Nucleus accumbens (tissue), 56 donors: Measurements from ENCODE around the gene FNDC3B.

ENCODE experiments used
- DNase-seq, 56 donors: peaks; one replicate each; lab custom pipeline; 2025; lab: John Stamatoyannopoulos, UW

The FNDC3B gene

DNA sequence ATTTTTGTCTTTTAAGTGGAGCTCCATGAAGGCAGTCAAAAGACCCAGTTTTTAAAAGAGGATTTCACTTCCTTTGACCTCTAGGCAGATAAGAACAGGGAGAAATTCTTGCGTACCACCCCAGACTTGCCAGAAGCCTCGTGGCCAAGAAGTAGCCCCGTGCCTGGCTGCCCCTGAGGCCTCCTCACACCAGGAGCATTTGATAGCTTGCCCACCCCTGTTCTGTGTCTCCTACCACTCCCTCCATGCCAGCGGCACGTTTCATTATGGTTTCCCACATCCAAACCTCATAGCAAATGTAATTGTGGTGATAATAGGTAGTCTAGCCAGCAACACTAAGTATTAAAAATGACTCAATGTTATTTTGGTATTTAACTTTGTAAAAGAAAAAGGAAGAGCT, 301.2 kb downstream of the FNDC3B start:
- DNase-seq, result no peak

DNA sequence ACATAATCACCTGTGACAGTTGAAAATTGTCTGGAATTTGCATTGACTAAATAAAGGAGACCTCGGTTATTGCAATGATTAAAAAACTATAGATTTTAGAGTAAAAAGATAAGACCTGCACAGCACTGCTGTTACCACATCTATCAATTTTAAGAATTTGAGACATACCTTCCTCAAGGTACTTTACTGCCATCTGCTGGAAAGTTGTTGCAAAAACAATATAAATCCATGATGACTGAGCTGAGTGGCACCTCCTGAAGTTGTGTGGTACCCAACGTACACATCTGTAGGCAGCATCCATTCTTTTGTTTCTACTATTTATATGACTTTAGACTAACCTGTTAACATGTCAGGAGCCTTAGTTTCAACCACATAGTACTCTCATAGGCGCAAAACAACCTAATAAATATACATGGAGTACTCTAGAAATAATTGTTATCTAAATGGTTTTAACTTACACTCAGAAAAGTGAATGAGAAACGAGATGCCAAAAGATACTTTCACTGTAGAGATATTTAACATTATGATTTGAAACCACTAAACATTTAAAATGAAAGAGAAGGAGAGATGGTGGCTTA, 302.2 kb downstream of the FNDC3B start:
- DNase-seq, result peak in 1 of 56 donors; percentile 7

DNA sequence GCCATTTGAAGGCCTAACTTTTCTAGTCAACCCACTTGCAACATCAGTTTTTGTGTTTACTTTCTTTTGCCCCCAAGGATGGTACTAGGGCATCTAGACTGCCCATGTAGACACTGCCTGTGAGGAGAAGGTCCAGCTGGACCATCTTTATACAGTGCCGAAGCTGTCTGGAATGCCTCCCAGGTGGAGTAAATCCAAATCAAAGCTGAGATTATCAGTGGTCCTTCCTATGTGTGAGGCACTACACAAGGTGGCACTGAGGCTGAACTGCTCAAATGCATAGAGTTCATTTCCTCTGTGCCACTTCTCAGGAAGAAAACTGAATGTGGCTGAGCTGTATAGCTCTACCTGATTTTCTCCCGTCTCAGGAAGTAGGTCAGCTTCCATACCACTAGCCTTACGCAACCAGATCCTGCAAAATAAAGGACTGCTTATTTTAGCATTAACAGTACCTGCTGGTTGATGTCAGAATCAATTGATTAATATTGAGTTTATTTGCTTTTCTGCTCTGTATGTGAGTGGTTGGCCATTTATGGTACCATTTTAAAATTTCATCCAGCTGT, 302.8 kb downstream of the FNDC3B start:
- no peak for DNase-seq

DNA sequence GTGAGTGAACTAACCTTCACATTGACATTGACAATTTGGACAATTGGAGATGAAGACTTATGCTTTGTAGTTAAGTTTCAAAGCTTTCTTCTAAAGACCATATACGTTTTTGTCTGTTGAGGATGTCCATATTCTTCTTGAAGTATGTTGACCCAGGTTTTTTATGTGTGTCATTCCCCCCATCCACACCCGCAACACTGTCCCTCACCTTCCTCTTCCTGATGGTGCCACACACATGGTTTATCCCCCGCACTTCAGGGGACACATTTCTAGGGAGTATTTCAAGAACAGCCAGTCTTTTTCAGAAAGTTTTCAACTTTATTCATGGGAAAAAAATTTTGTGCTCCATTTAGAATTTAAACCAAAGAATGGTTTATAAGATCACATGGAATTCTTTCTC, 303.7 kb downstream of the FNDC3B start:
- DNase-seq, result no peak

DNA sequence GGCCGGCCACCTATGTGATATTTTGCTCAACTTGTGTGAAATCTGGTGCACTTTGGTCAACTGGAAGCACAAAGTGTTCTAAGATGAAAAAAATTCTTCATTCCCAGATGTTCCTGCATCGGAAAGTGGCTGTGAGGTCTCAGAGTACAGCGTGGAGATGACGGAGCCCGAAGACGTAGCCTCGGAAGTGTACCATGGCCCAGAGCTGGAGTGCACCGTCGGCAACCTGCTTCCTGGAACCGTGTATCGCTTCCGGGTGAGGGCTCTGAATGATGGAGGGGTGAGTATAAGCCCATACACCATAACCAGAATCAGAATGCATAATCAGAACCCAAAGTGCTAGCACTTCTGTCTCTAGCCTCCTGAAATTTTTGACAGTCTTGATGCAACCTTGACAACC, 304.6 kb downstream of the FNDC3B start:
- no peak for DNase-seq

DNA sequence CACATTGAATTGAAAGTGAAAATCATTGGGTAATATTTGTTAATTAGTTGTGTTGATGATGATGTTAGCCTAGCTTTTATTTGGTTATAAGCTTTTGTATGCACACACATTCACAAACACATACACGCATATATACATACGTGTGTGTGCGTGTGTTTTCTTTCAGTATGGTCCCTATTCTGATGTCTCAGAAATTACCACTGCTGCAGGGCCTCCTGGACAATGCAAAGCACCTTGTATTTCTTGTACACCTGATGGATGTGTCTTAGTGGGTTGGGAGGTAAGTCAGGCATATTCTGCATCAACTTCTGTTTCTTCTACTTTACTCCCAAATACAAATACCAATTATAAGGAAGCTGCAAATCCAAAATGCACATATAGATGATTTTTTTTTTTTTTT, 306.8 kb downstream of the FNDC3B start:
- DNase-seq, result no peak

DNA sequence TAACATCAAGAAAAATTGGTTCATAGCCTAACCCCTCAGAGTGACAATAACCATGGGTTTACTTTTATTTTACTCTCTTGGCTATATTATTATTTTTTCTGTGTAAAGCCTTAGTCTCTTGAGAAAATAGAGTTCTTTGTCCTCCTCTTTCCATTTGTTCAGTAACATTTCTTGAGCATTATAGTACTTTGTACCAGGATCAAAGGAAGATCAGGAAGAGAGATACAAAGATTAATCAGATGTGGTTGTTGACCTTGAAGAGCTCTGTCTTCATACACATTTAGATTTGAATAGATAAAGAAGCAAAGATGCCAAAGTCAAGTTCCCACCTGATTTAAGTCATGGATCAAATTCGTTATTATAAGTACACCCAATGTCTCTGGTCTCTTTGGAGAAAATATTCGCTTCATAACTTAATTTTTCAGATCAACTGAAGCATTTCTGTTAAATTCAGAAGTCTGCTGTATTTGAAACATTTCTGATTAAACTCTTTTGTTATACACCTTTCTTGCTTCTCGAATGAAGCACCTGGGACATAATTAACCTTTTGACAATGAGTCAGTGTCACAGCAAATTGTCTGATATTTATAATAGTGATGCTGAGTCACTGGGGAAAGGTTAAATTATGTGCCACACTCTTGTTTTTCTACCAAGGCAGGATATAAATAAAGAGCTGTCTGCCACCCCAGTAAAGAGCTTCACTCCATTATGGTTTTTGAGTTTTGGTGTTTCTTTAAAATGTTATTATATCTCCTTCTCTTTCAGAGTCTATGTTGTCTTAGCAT, 308.7 kb downstream of the FNDC3B start:
- no peak for DNase-seq

DNA sequence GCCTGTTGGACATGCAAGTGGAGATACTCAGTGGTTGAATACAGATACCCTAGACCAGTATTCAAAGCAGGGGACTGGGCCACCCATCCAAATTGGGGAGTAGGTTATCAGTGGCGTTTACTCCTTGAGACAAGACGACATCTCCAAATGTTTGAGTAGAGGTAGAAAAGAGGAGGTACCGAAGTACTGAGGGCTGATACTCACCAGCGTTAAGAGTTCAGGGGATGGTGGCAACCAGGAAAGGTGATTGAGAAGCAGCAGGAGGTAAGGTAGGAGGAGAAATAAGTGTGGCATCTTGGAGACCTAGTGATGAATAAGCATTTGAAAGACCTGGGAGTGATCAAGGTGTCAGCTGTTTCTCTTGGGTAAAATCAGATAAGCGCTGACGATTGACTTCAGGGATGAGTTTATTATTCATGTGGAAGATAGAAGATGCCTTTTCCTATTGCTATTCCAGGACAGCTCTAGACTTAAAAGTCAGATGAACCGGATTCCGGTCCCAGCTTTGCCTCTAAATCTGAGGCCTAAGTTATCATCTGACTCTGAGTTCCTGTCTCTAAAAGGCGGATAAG, 312.6 kb downstream of the FNDC3B start:
- no peak for DNase-seq

DNA sequence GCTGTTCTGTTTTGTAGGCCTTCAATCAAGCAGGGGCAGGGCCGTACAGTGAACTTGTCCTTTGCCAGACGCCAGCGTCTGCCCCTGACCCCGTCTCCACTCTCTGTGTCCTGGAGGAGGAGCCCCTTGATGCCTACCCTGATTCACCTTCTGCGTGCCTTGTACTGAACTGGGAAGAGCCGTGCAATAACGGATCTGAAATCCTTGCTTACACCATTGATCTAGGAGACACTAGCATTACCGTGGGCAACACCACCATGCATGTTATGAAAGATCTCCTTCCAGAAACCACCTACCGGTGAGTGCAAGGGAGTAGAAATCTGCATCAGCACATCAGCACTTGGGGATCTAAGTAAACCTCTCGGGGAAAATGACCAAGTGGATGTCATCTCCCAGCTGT, 313.4 kb downstream of the FNDC3B start:
- no peak for DNase-seq

DNA sequence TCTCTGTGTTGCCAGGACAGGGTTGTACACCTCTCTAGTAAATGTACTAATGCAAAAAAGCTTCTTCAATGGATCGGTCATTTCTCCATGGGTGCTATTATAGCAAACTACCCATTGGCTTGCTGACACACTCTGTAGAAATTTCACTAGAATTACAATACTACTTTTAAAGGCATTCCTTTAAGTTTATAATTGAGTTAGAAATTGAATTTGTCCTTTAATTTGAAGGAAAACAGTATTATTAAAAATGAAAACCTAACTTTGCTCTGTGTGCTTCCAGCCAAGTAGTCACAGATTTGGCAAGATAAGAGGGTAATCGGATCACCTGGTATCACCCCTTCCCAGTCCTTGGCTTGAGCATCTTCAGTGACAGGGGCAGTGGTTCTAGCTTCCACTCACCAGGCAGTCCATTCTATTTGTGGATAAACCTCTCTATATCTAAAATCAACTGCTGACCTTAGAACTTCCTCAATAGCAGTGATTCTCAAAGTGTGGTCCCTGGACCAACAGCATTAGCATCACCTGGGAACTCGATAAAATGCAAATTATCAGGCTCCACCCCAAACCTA, 315.6 kb downstream of the FNDC3B start:
- no peak for DNase-seq

DNA sequence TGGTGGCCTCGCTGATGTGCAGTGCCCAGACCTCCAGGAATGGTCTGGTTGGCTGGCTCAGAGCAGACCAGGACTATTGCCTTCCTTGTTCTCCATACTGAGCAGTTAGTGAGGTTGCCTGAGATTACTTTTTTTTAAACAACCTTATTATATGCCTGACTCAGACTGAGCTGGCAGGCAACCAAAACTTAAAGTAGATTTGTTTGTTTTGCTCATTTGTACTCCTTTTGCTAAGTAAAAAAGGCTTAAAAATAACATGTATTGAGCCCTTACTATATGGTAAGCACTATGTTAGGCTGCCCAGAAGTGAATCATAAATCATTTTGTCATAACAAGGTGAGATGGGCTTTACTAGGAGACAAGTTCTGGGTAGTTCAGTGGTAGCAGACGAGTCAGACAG, 316.5 kb downstream of the FNDC3B start:
- DNase-seq, result peak in 1 of 56 donors; percentile 8

DNA sequence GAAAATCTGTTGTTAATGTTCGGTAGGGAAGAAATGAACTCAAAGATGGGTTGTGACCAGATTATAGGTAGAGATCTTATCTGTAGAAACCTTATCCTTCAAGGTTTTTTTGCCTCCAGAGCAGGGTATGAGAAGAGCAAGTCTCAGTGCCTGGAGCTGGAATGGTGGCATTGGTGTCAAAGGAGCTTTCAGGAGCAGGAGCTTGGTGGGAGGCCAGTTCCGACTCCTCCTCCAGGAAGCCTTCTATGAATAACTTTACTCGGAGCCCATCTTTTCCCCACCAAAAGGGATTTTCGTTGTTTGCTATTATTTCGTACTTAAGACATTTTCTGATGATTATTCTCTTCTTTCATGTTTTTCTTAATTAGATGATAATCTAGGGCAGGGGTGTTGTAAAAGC, 317.0 kb downstream of the FNDC3B start:
- DNase-seq, result no peak

DNA sequence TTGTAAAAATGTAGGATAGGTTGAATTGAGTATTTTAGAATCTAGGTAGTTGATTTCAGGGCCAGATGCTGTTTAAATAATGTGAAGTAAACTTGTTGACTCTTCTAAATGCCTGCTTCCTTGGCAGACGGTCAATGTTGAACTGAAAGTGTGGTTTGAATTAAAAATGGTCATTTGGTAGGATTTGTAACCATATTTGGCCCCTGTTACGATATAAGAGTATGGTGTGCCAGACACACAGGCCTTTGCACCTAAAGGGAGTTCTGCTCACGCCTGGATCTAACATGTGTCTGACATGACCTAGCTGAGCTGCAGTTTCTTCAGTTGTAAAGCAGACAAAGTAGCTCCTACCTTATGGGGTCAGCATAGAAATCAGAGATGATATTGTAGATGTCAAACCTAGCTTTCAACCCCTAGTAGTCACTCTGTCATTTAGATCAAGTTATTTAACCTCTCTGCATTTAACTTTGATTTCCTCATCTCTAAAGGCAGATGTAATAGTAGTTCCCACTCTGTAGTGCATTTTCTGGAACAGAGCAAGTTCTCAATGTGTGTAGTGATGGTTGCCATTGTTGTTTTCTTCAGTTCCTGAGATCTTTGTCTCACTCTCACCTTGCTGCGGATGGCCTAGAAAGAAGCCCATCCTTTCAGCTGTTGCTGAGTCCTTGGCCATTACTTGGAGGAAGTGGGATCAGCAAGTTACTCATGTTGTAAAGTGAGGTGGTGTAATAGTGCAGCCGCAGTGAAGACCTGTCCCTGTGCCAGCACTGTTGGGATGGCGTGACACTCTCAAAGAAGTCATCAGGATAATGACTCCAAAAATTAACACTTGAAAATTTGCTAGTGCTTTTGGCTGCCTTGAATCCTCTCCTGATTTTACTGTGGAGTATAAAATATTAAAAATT, 318.7 kb downstream of the FNDC3B start:
- no peak for DNase-seq

DNA sequence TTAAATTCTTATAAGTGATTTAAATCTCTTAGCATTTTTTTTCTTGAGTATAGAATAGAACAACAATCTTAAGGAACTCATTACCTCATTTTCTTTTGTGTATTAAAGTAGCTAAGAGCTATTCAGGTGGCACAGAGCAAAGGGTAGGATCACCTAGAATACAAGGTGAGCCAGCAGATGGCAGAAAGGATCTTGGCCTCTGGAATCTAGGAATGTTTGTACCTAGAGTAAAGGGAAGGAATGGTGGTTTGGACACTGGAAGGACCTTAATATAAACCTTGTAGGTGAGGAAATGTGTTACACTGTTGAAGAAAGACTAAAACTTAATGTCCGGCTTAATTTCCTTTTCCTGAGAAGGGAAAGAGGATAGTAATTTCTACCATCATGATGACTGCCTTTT, 319.9 kb downstream of the FNDC3B start:
- no peak for DNase-seq

DNA sequence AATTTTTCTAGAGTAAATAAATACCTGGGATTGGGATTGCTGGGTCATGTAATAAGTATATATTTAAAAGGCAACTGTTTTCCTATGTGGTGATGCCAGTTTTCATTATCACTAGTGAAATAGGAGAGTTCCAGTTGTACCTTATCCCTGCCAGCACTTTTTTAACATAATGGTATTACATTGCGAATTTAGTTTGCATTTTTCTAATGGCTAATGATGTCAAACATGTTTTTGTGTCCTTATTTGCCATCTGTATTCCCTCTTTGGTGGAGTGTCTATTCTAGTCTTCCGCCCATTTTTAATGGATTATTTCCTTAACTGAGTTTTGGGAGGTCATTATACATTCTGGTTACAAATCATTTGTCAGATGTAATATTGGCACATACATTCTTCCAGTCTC, 320.6 kb downstream of the FNDC3B start:
- DNase-seq, result no peak

DNA sequence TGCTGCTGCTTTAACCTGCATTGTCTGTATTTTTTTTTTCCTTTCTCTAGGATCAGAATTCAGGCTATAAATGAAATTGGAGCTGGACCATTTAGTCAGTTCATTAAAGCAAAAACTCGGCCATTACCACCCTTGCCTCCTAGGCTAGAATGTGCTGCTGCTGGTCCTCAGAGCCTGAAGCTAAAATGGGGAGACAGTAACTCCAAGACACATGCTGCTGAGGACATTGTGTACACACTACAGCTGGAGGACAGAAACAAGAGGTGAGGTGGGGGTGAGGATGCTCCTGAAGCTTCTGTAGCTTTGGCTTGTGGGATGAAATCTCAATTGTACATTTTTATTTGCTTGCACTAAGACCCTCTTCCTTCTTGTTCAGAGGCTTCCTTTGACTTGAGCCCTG, 323.2 kb downstream of the FNDC3B start:
- DNase-seq, result no peak

DNA sequence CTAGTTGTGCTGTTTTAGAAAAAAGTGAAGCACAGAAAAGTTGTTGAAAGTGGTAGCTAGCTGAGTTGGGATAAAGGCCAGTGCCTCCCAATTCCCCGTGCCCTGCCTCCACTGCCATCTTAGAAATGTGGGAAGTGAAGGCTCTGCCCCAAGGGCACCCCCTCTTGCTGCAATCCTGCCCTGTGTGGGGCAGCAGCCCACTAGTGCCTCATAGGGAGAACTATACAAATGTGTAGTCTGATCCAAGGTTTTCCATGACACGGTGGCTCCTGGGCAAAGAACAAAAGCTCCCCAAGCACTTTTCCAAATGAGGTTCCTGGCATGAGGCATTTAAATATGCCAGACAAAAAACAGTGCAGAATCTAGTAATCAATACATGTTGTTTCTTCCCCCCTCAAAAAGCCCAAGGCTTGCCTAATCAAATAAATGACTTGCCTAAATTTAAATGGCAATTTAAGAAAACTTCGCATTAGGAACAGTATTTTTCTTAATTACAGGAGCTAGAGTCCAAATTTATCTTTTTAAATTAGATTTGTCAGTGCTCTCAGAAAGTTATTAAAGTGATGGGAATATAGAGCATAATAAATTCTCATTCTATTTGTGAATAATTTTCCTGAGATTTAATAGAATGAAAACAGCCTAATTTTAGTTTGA, 325.1 kb downstream of the FNDC3B start:
- no peak for DNase-seq

DNA sequence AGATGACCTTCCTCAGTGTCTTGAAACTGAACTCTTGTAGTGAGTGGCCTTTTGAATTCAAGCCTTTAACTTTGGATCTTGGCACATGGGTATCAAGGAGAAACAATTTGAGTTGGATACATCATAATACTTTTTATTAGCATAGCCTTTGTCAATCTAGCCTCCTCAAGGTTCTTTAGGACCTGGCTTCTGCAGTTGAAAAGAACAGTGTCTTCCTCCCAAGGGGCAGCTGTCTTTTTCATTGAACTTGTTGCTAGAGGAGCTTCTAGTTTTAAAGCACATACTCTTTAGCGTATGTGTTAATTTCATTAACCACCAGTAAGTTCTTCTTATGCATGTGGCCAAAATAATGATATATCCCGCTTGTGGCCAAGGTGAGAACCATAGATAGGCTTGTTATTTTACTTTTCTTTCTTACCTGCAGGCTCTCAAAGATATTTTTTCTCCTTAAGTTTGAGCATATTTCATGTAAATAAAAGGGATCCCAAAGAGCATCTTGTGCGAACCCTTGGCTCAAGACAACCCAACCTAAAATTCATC, 325.7 kb downstream of the FNDC3B start:
- DNase-seq, result no peak

DNA sequence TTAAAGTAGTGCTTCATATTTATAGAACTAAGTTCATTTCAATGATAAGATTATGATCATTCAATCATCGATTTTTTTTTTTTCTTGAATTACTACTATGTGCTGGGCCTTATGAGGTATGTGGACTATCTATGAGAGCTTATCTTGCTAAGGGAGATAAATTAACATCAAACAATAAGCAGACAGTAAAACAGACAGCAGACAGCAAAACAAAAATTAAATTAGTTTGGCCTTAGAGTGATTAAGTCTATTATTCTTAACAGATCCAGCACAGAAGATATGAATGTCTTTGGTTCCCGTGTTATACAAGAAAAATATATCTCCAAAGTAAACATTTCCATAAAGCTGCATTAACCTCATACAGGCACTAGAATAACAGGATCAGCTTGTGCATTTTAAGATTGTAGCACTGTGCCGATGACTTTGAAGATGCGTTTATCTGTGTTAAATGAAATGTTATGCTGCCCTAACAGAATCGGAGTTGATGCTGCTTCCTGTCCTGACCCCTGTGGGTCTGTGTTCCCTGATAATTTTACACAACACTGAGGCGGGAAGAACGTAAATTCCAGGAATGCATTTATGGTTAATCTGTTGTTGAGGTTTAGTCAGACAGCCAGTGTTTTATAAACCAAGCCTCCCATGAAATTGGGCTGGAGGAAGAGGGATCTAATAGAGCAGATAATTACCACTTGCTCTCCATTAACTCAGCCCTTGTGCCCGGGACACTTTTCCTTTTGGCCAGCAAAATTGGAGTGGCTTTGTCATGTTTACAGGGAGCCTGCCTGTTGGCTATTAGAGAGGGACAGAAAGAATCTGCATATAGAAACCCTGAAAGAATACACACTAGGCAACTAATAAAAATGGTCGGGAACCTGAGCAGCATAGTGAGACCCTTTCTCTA, 328.1 kb downstream of the FNDC3B start:
- DNase-seq, result no peak
